Right atrium auricular region (tissue), 2 donors: ENCODE results near the gene TGFBR2. TPM values are rescaled to one million over a fixed set of nuclear protein-coding genes. Genes with fewer than 3 reads are reported as not detected.
A peak's percentile ranks its signal among the peaks of the same experiment; 100 is the strongest.

Experiments used
- DNase-seq: peaks from one replicate; pipeline ENCODE4 v3.0.0-alpha.2; 2019; ENCODE audit warnings: low spot score
- H3K27ac ChIP-seq, 2 donors: fragments of 200-600 bp; sonication (generic); 1 replicate in 1 of 2; 2 replicates in 1 of 2; pipeline ENCODE4 v1.5.1; 2016 to 2019
- H3K27me3 ChIP-seq, 2 donors: fragments of 200-600 bp; sonication (generic); one replicate each; pipeline versions ENCODE4 v1.5.1 to v1.6.0; 2017 to 2019
- H3K36me3 ChIP-seq: fragments of 200-600 bp; sonication (generic); one replicate; pipeline ENCODE4 v1.5.1; 2016
- H3K4me1 ChIP-seq, 2 donors: fragments of 200-600 bp; sonication (generic); one replicate each; pipeline versions ENCODE4 v1.5.1 to v1.6.0; 2017 to 2019
- H3K4me3 ChIP-seq, 2 donors: fragments of 200-600 bp; sonication (generic); 1 replicate in 1 of 2; 2 replicates in 1 of 2; pipeline ENCODE4 v1.5.1; 2017 to 2019; ENCODE audit warnings: mild to moderate bottlenecking in 1 of 2, moderate library complexity in 1 of 2
- H3K9me3 ChIP-seq, 2 donors: fragments of 200-600 bp; sonication (generic); one replicate each; pipeline ENCODE4 v1.5.1; 2019
- total RNA-seq, 2 donors: library from RNA; depleted of rRNA; stranded (reverse); fragments of >200 nt; gene quantifications; one replicate each; pipeline ENCODE4 v1.1.0, GENCODE V29; 2016
- TF ChIP-seq, protein P1 (sequence below), 2 donors: fragments of 200-600 bp; sonication (generic); IDR thresholded peaks; one replicate each; pipeline ENCODE4 v1.5.1; 2019; ENCODE audit warnings: antibody characterized with exemption in 2 of 2

TGFBR2 gene
- total RNA-seq, 2 donors from 2014 or later, result 205 to 210 TPM

GRCh38 chr3:30684356-30684755, 78.0 kb downstream of the TGFBR2 start:
- peaks cover 34% of the 10 kb centered on the region for H3K36me3 ChIP-seq
- H3K27ac ChIP-seq, result peak overlapping the region; percentile 31 to 48
- H3K9me3 ChIP-seq, result no peaks in the 10 kb centered on the region
- DNase-seq, result no peak
- TF ChIP-seq, protein P1, sequence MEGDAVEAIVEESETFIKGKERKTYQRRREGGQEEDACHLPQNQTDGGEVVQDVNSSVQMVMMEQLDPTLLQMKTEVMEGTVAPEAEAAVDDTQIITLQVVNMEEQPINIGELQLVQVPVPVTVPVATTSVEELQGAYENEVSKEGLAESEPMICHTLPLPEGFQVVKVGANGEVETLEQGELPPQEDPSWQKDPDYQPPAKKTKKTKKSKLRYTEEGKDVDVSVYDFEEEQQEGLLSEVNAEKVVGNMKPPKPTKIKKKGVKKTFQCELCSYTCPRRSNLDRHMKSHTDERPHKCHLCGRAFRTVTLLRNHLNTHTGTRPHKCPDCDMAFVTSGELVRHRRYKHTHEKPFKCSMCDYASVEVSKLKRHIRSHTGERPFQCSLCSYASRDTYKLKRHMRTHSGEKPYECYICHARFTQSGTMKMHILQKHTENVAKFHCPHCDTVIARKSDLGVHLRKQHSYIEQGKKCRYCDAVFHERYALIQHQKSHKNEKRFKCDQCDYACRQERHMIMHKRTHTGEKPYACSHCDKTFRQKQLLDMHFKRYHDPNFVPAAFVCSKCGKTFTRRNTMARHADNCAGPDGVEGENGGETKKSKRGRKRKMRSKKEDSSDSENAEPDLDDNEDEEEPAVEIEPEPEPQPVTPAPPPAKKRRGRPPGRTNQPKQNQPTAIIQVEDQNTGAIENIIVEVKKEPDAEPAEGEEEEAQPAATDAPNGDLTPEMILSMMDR (IDR thresholded peaks at IDR 0.05), result no peak
- no peak overlapping the region for H3K4me3 ChIP-seq
- peaks cover 0 to 95% of the 10 kb centered on the region in 2 donors for H3K4me1 ChIP-seq
- H3K27me3 ChIP-seq, result no peaks in the 10 kb centered on the region

GRCh38 chr3:30685267-30685667, 78.9 kb downstream of the TGFBR2 start:
- DNase-seq, result no peak
- Histone ChIP-seq H3K9me3 (no peaks in the 10 kb centered on the region), H3K27me3 (no peaks in the 10 kb centered on the region), H3K4me1 (peaks cover 0 to 95% of the 10 kb centered on the region in 2 donors), H3K27ac (peak overlapping the region; percentile 31 to 48), H3K4me3 (no peak overlapping the region), H3K36me3 (peaks cover 38% of the 10 kb centered on the region)
- TF ChIP-seq, protein P1 (IDR thresholded peaks at IDR 0.05), result no peak

DNA sequence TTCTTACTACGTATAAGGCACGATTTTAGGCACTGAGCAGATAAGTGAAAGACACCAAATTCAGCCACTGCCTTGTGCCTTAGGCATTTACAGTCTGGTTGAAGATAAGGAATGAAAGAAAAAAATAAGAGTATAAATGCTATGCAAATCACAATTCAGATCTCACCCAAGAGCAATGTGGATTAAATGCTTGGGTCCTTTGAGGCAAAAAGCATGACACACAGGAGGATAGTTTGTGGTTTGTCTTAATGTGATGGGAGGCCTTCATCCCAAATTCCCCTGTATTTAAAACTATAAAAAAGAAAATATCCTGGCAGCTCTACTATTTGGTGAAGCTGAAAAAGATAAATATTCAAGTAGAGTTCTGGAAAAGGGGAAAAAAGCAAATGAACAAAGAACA, 79.8 kb downstream of the TGFBR2 start:
- H3K27me3 ChIP-seq, result no peaks in the 10 kb centered on the region
- DNase-seq, result no peak
- H3K27ac ChIP-seq, result no peak overlapping the region
- H3K4me3 ChIP-seq, result no peak overlapping the region
- H3K4me1 ChIP-seq, result peaks cover 0 to 95% of the 10 kb centered on the region in 2 donors
- TF ChIP-seq, protein P1 (IDR thresholded peaks at IDR 0.05), result no peak
- peaks cover 48% of the 10 kb centered on the region for H3K36me3 ChIP-seq
- H3K9me3 ChIP-seq, result no peaks in the 10 kb centered on the region

DNA sequence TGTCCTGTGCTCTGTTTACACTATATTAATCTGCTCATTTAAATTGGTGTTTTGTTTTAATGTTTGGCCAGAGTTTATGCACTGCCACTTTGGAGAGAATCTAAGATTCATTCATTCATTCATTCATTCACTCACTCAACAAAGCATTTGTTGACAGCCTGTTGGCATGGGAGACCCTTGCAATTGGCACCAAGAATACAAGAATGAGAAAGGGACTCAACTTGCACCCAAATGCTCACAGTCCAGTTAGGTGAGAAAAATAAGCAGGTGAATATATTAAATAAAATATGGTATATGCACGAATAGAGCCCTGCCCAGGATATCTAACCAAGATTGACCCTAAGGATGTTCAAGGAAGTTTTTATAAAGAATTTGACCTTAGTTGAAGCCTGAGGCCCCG, 80.4 kb downstream of the TGFBR2 start:
- H3K36me3 ChIP-seq, result peaks cover 54% of the 10 kb centered on the region
- H3K27me3 ChIP-seq, result no peaks in the 10 kb centered on the region
- TF ChIP-seq, protein P1 (IDR thresholded peaks at IDR 0.05), result no peak
- no peaks in the 10 kb centered on the region for H3K9me3 ChIP-seq
- no peak overlapping the region for H3K4me3 ChIP-seq
- DNase-seq, result no peak
- H3K27ac ChIP-seq, result no peak overlapping the region
- peaks cover 0 to 95% of the 10 kb centered on the region in 2 donors for H3K4me1 ChIP-seq

DNA sequence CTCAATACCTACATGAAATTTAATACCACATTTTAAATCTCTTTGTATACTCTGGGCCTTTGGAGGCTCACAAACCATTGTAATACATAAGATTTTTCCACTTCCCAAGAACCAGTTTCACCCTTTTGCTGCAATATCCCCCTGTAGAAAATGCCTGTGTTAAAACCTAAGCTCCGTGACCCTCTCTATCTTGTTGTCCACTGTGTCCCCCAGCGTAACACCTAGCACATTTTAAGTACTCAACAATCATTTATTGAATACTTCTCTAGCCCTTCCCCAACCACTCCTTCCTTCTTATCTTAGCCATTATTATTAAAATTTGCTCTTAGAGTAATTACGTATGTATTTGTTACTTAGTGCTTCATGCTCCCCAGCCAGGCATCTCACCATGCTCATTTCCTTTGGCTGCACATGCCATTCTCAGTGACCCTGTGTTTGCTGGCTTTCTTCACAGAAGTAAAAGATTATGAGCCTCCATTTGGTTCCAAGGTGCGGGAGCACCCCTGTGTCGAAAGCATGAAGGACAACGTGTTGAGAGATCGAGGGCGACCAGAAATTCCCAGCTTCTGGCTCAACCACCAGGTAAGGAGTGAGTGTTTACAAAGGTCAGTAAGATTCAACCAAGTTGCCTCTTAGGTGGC, 81.6 kb downstream of the TGFBR2 start:
- no peak overlapping the region for H3K4me3 ChIP-seq
- DNase-seq, result no peak
- peaks cover 0 to 93% of the 10 kb centered on the region in 2 donors for H3K4me1 ChIP-seq
- H3K27me3 ChIP-seq, result no peaks in the 10 kb centered on the region
- peak overlapping the region; percentile 69 to 81 for H3K27ac ChIP-seq
- no peaks in the 10 kb centered on the region for H3K9me3 ChIP-seq
- TF ChIP-seq, protein P1 (IDR thresholded peaks at IDR 0.05), result no peak
- peaks cover 66% of the 10 kb centered on the region for H3K36me3 ChIP-seq
